ENCODE measurements around the gene SURF2. TPM values are rescaled to one million over a fixed set of nuclear protein-coding genes. Genes with fewer than 3 reads are reported as not detected.

Gene SURF2
- total and polyA plus RNA-seq, 11 donors, result 10.0 to 41.1 (median 14.0) TPM

GRCh38 chr9:133369933-133370332 lies 13.6 kb downstream of the SURF2 start:
- intact Hi-C loops (cut with DNase I), result no loop called here
- 81 to 86% (median 84%) methylated on average over 7 of the region's 7 CpGs for WGBS, 4 donors
- TF ChIP-seq CTCF (IDR thresholded peaks at IDR 0.05) (no peak), POLR2A (IDR thresholded peaks at IDR 0.05) (no peak)
- Histone ChIP-seq H3K27me3 (no peaks in the 10 kb centered on the region), H3K9me3 (no peaks in the 10 kb centered on the region), H3K4me1 (peaks cover 3 to 80% (median 71%) of the 10 kb centered on the region in 12 donors), H3K27ac (peak overlapping the region in 1 of 12 donors; percentile 78), H3K4me3 (no peak overlapping the region), H3K36me3 (peaks cover 0 to 74% (median 41%) of the 10 kb centered on the region in 9 donors)
- DNase-seq (no peak), ATAC-seq (no peak)

DNA sequence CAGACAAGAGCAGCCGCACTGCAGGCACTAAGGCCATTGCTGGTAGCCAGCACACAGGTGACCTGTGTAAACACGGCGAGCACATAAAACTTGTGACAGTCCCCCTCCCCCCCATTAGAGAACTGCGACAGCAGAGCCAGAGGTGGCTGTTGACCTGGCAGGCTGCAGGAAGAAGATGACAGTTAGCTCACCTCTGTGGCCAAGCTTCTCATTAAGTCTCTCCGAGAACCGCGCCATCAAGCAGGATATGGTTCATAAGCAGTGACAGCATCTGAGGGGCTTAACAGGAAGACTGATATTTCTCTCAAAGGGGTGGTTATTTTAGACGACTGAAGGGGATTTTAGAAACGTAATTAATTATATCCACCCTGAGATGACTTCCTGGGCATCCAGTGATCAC lies 14.3 kb downstream of the SURF2 start:
- peaks cover 0 to 66% (median 33%) of the 10 kb centered on the region in 9 donors for H3K36me3 ChIP-seq
- WGBS, 4 donors, result 66 to 81% (median 71%) methylated on average over 8 to 9 of the region's 9 CpGs
- H3K27ac ChIP-seq, result peak overlapping the region in 1 of 12 donors; percentile 78
- no peaks in the 10 kb centered on the region for H3K9me3 ChIP-seq
- no peak for DNase-seq
- intact Hi-C loops (cut with DNase I), result no loop called here
- peak overlapping the region in 1 of 12 donors; percentile 23 for H3K4me3 ChIP-seq
- TF ChIP-seq POLR2A (IDR thresholded peaks at IDR 0.05) (no peak), CTCF (IDR thresholded peaks at IDR 0.05) (no peak)
- no peaks in the 10 kb centered on the region for H3K27me3 ChIP-seq
- peaks cover 3 to 85% (median 71%) of the 10 kb centered on the region in 12 donors for H3K4me1 ChIP-seq
- no peak for ATAC-seq

GRCh38 chr9:133371261-133371711 lies 14.9 kb downstream of the SURF2 start:
- H3K27ac ChIP-seq, result peak overlapping the region in 3 of 12 donors; percentile 19 to 78 (median 30)
- no peaks in the 10 kb centered on the region for H3K9me3 ChIP-seq
- peaks cover 3 to 86% (median 72%) of the 10 kb centered on the region in 12 donors for H3K4me1 ChIP-seq
- DNase-seq (no peak), ATAC-seq (no peak)
- 66 to 78% (median 69%) methylated on average over 12 of the region's 12 CpGs for WGBS, 4 donors
- intact Hi-C loops (cut with DNase I), result no loop called here
- peaks cover 0 to 60% (median 27%) of the 10 kb centered on the region in 9 donors for H3K36me3 ChIP-seq
- H3K4me3 ChIP-seq, result peak overlapping the region in 2 of 12 donors; percentile 10 to 23
- TF ChIP-seq POLR2A (IDR thresholded peaks at IDR 0.05), result no peak
- TF ChIP-seq CTCF (IDR thresholded peaks at IDR 0.05), result no peak
- H3K27me3 ChIP-seq, result no peaks in the 10 kb centered on the region

- Histone ChIP-seq H3K4me3 (peak overlapping the region in 2 of 12 donors; percentile 9 to 23), H3K27ac (peak overlapping the region in 1 of 12 donors; percentile 78), H3K27me3 (no peaks in the 10 kb centered on the region), H3K4me1 (peaks cover 3 to 87% (median 74%) of the 10 kb centered on the region in 12 donors), H3K9me3 (peaks cover 0 to under 1% (median 0%) of the 10 kb centered on the region in 12 donors), H3K36me3 (peaks cover 0 to 52% (median 18%) of the 10 kb centered on the region in 9 donors)
- no peak for DNase-seq
- WGBS, 4 donors, result 65 to 83% (median 67%) methylated on average over 5 to 7 of the region's 7 CpGs
- no peak for ATAC-seq
- intact Hi-C loops (cut with DNase I), result no loop called here
- TF ChIP-seq CTCF (IDR thresholded peaks at IDR 0.05) (no peak), POLR2A (IDR thresholded peaks at IDR 0.05) (no peak)
Observed at GRCh38 chr9:133372144-133372543, 15.8 kb downstream of the SURF2 start.

All from heart left ventricle (tissue), 16 donors.